HFF-Myc (cell line): Measurements from ENCODE around the gene LRGUK.

Experiments
- DNase-seq: peaks from one replicate; pipeline ENCODE4 v3.0.0-alpha.2; 2011; ENCODE audit warnings: low read depth; ENCODE audit errors: extremely low read depth
- H3K4me3 ChIP-seq: replicated peaks from 2 replicates; pipeline ENCODE4 v1.5.1; 2011; ENCODE audit warnings: low read depth, mild to moderate bottlenecking, control low read depth, low read length
- CTCF ChIP-seq: IDR thresholded peaks from 2 replicates; pipeline ENCODE4 v1.5.1; 2012; ENCODE audit warnings: mild to moderate bottlenecking, low read depth, low read length, control low read depth; ENCODE audit errors: missing control alignments

LRGUK gene

GRCh38 chr7:134126596-134126965 is 559 bp upstream of the LRGUK start:
- no peak for TF ChIP-seq CTCF
- peak overlapping the region; percentile 63 for H3K4me3 ChIP-seq
- DNase-seq = no peak

GRCh38 chr7:134128829-134129228 is 1.7 kb downstream of the LRGUK start:
- no peak for DNase-seq
- no peak for TF ChIP-seq CTCF
- no peak overlapping the region for H3K4me3 ChIP-seq

GRCh38 chr7:134129856-134130523 is 2.9 kb downstream of the LRGUK start:
- no peak for TF ChIP-seq CTCF
- DNase-seq = no peak
- no peak overlapping the region for H3K4me3 ChIP-seq

GRCh38 chr7:134134004-134134403 is 6.9 kb downstream of the LRGUK start:
- TF ChIP-seq CTCF = no peak
- no peak overlapping the region for H3K4me3 ChIP-seq
- DNase-seq = no peak

- no peak overlapping the region for H3K4me3 ChIP-seq
- peak; percentile 33 for DNase-seq
- TF ChIP-seq CTCF = peak; percentile 94
Measured at GRCh38 chr7:134140889-134141867, 14.0 kb downstream of the LRGUK start.

DNA sequence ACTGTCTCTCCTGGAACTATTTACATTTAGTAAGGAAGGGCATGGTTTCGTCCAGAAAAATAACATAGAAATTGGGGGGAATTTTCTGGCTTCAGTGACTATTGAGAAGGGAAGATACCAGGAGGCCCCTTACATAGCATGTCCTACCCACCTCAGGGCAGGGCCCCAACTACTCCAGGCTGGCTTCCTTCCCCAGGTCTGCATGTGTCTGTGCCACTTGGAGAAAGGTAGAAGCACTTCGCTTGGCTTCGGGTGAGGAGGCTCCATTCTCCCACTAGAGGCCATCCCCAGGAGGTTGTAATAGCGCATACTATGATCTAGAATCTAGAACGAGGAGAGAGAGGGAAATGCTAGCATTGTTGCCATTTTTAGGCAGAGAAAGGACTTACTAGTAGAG is 14.7 kb downstream of the LRGUK start:
- no peak for DNase-seq
- H3K4me3 ChIP-seq = no peak overlapping the region
- TF ChIP-seq CTCF = no peak
